Hepatocyte (in vitro differentiated cells): ENCODE data around the gene TOGARAM2. TPM values are rescaled to one million over a fixed set of nuclear protein-coding genes. Genes with fewer than 3 reads are reported as not detected.
A peak's percentile ranks its signal among the peaks of the same experiment; 100 is the strongest.

ENCODE experiments used
- DNase-seq: peaks from one replicate; pipeline ENCODE4 v3.0.0-alpha.2; 2016; ENCODE audit warnings: low spot score
- H2AFZ ChIP-seq: fragments of 200-600 bp; sonication (generic); 2 replicates; pipeline ENCODE4 v1.6.0; 2016; ENCODE audit warnings: antibody characterized with exemption, mild to moderate bottlenecking
- H3K27ac ChIP-seq: fragments of 200-600 bp; sonication (generic); 2 replicates; pipeline ENCODE4 v1.5.1; 2016; ENCODE audit warnings: mild to moderate bottlenecking
- H3K27me3 ChIP-seq: fragments of 200-600 bp; sonication (generic); 2 replicates; pipeline ENCODE4 v1.6.1; 2016
- H3K36me3 ChIP-seq: fragments of 200-600 bp; sonication (generic); replicated peaks from 2 replicates; pipeline ENCODE4 v1.5.1; 2016; ENCODE audit warnings: low read depth; ENCODE audit not compliant: insufficient read depth
- H3K4me1 ChIP-seq: fragments of 200-600 bp; sonication (generic); 2 replicates; pipeline ENCODE4 v1.5.1; 2016; ENCODE audit warnings: mild to moderate bottlenecking, moderate library complexity; ENCODE audit not compliant: insufficient read depth
- H3K4me2 ChIP-seq: fragments of 200-600 bp; sonication (generic); 2 replicates; pipeline ENCODE4 v1.6.0; 2016
- H3K4me3 ChIP-seq: fragments of 200-600 bp; sonication (generic); 2 replicates; pipeline ENCODE4 v1.5.1; 2016; ENCODE audit warnings: mild to moderate bottlenecking
- H3K79me2 ChIP-seq: fragments of 200-600 bp; sonication (generic); 2 replicates; pipeline ENCODE4 v1.6.0; 2017; ENCODE audit warnings: mild to moderate bottlenecking
- H3K9me2 ChIP-seq: fragments of 200-600 bp; sonication (generic); replicated peaks from 2 replicates; pipeline ENCODE4 v1.6.0; 2017; ENCODE audit warnings: mild to moderate bottlenecking; ENCODE audit not compliant: insufficient read depth
- H3K9me3 ChIP-seq: fragments of 200-600 bp; sonication (generic); 2 replicates; pipeline ENCODE4 v1.5.1; 2016; ENCODE audit warnings: low read depth, mild to moderate bottlenecking
- H4K20me1 ChIP-seq: fragments of 200-600 bp; sonication (generic); 2 replicates; pipeline ENCODE4 v1.6.0; 2016; ENCODE audit warnings: mild to moderate bottlenecking; ENCODE audit not compliant: insufficient read depth, poor library complexity, severe bottlenecking
- CTCF ChIP-seq: fragments of 200-600 bp; sonication (generic); IDR thresholded peaks from 2 replicates; pipeline ENCODE4 v1.5.1; 2016; ENCODE audit warnings: antibody characterized with exemption, mild to moderate bottlenecking; ENCODE audit not compliant: poor library complexity
- EZH2 ChIP-seq: fragments of 200-600 bp; sonication (generic); IDR thresholded peaks from 2 replicates; pipeline ENCODE4 v1.6.1; 2016; ENCODE audit warnings: antibody characterized with exemption, mild to moderate bottlenecking, borderline replicate concordance
- EZH2phosphoT487 ChIP-seq: fragments of 200-600 bp; sonication (generic); IDR thresholded peaks from one replicate; pipeline ENCODE4 v1.6.1; 2018; ENCODE audit warnings: antibody characterized with exemption, mild to moderate bottlenecking, low read depth, moderate library complexity; ENCODE audit not compliant: unreplicated experiment, severe bottlenecking
- WGBS: methylation state at CpG from one replicate; pipeline ENCODE4 v1.1.6; 2016; ENCODE audit warnings: low lambda C conversion rate; ENCODE audit errors: missing lambda C conversion rate; 5-methylcytosine and 5-hydroxymethylcytosine counted together
- polyA plus RNA-seq: library from polyadenylated mRNA; unstranded; fragments of >200 nt; fragmentation: Nextera tagmentation; extraction: Ambion mirVana; gene quantifications from 2 replicates; pipeline ENCODE4 v1.2.1, GENCODE V29; 2016
- total RNA-seq: library from RNA; depleted of rRNA; stranded (reverse); fragments of >200 nt; gene quantifications from 2 replicates; pipeline ENCODE4 v1.2.3, GENCODE V29; 2014

Gene TOGARAM2
- total and polyA plus RNA-seq, 2 experiments from 2014 or later, result 0.47 to 1.3 TPM

- H3K9me2 ChIP-seq, result no peaks in the 10 kb centered on the region
- no peaks in the 10 kb centered on the region for H3K36me3 ChIP-seq
- H3K27ac ChIP-seq, result no peak overlapping the region
- peak overlapping the region; percentile 64 for H3K4me2 ChIP-seq
- no peak overlapping the region for H3K4me3 ChIP-seq
- no peaks in the 10 kb centered on the region for H3K79me2 ChIP-seq
- H3K4me1 ChIP-seq, result peaks cover 4% of the 10 kb centered on the region
- H4K20me1 ChIP-seq, result no peaks in the 10 kb centered on the region
- H3K27me3 ChIP-seq, result no peaks in the 10 kb centered on the region
- TF ChIP-seq CTCF, result no peak
- TF ChIP-seq EZH2, result no peak
- no peak for TF ChIP-seq EZH2phosphoT487
- no peaks in the 10 kb centered on the region for H3K9me3 ChIP-seq
- 32% methylated on average over 11 of the region's 11 CpGs for WGBS
- peak; percentile 54 for DNase-seq
- no peak overlapping the region for H2AFZ ChIP-seq
Measured at GRCh38 chr2:28956415-28956826, 24.7 kb upstream of the TOGARAM2 start.

- WGBS, result 64% methylated on average over 15 of the region's 15 CpGs
Measured at GRCh38 chr2:28956890-28957289, 24.2 kb upstream of the TOGARAM2 start.

GRCh38 chr2:28958689-28959088, 22.4 kb upstream of the TOGARAM2 start:
- peak overlapping the region; percentile 59 for H3K4me2 ChIP-seq
- TF ChIP-seq EZH2 (no peak), CTCF (peak; percentile 73)
- peak; percentile 85 for DNase-seq

More at GRCh38 chr2:28956890-28957289, 24.2 kb upstream of the TOGARAM2 start:
- no peaks in the 10 kb centered on the region for H3K4me1 ChIP-seq
- no peak overlapping the region for H3K27ac ChIP-seq
- H3K27me3 ChIP-seq, result no peaks in the 10 kb centered on the region
- TF ChIP-seq CTCF (peak; percentile 39), EZH2phosphoT487 (no peak), EZH2 (no peak)
- H3K4me3 ChIP-seq, result no peak overlapping the region
- DNase-seq, result no peak
- peak overlapping the region; percentile 64 for H3K4me2 ChIP-seq
- H4K20me1 ChIP-seq, result no peaks in the 10 kb centered on the region
- no peaks in the 10 kb centered on the region for H3K79me2 ChIP-seq
- no peaks in the 10 kb centered on the region for H3K9me2 ChIP-seq
- H2AFZ ChIP-seq, result no peak overlapping the region
- H3K36me3 ChIP-seq, result no peaks in the 10 kb centered on the region
- H3K9me3 ChIP-seq, result no peaks in the 10 kb centered on the region

GRCh38 chr2:28960401-28960800, 20.7 kb upstream of the TOGARAM2 start:
- H3K27ac ChIP-seq, result no peak overlapping the region
- H3K79me2 ChIP-seq, result no peaks in the 10 kb centered on the region
- no peak for TF ChIP-seq EZH2
- TF ChIP-seq EZH2phosphoT487, result no peak
- no peak for TF ChIP-seq CTCF
- H2AFZ ChIP-seq, result no peak overlapping the region
- H4K20me1 ChIP-seq, result no peaks in the 10 kb centered on the region
- no peaks in the 10 kb centered on the region for H3K9me3 ChIP-seq
- no peaks in the 10 kb centered on the region for H3K9me2 ChIP-seq
- no peaks in the 10 kb centered on the region for H3K36me3 ChIP-seq
- H3K4me1 ChIP-seq, result no peaks in the 10 kb centered on the region
- H3K4me2 ChIP-seq, result no peak overlapping the region
- H3K27me3 ChIP-seq, result no peaks in the 10 kb centered on the region
- no peak for DNase-seq
- WGBS, result 41% methylated on average over 5 of the region's 5 CpGs
- no peak overlapping the region for H3K4me3 ChIP-seq

More at GRCh38 chr2:28958689-28959088, 22.4 kb upstream of the TOGARAM2 start:
- Histone ChIP-seq H4K20me1 (no peaks in the 10 kb centered on the region), H3K4me3 (no peak overlapping the region), H3K9me3 (no peaks in the 10 kb centered on the region), H3K27ac (no peak overlapping the region), H2AFZ (peak overlapping the region; percentile 3), H3K36me3 (no peaks in the 10 kb centered on the region), H3K27me3 (no peaks in the 10 kb centered on the region), H3K79me2 (no peaks in the 10 kb centered on the region), H3K9me2 (no peaks in the 10 kb centered on the region), H3K4me1 (no peaks in the 10 kb centered on the region)
- whole genome bisulfite sequencing, result 16% methylated on average over 9 of the region's 9 CpGs
